ENCODE results near the gene TMC8.

Gene TMC8

DNA sequence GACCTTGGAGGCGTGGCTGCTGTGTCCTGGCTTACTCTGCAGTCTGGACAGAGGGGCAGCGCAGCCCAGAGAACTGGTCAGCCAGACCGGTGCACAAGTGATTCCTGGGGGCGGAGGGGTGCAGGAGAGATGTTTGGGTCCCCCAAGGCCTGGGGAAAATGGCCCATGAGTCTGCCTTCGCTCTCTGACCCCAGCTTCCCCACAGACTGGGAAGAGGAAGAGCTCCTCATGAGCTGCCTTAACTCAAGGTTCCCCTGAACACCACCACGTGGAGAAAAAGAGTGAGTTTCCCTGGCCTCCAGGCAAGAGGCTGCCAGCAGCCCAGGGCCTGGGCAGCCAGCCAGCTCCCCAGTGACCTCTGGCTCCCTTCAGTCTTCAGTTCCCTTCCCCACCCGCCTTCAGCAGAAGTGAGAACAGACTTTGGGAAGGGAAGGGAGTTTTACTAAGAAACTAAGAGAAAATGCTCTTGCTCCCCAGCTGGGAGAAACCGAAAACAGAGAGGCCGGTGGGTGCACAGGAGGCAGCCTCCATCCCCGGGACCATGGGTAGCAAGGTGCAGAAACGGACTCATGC lies 13.7 kb downstream of the TMC8 start:
- peaks cover 34% of the 10 kb centered on the region for H3K4me1 ChIP-seq (ENCODE audit: insufficient read depth, low read length, severe bottlenecking)
- peaks cover 8% of the 10 kb centered on the region for H3K36me3 ChIP-seq (ENCODE audit: insufficient read depth, low read length)
- H4K20me1 ChIP-seq (ENCODE audit: insufficient read depth, low read length): no peaks in the 10 kb centered on the region
- H3K27me3 ChIP-seq (ENCODE audit: insufficient read depth, low read length): no peaks in the 10 kb centered on the region
- no peak overlapping the region for H3K9ac ChIP-seq (ENCODE audit: low read length)
- H3K4me3 ChIP-seq (ENCODE audit: low read depth, low read length, poor library complexity, severe bottlenecking): no peak overlapping the region
- TF ChIP-seq EZH2 (IDR thresholded peaks at IDR 0.05; ENCODE audit: borderline replicate concordance, low read length) (no peak), CTCF (IDR thresholded peaks at IDR 0.05; ENCODE audit: low read length) (no peak)
- no peaks in the 10 kb centered on the region for H3K9me3 ChIP-seq (ENCODE audit: low read length)
- no peaks in the 10 kb centered on the region for H3K79me2 ChIP-seq (ENCODE audit: insufficient read depth, low read length)
- no peak overlapping the region for H2AFZ ChIP-seq (ENCODE audit: low read length)
- no peaks in the 10 kb centered on the region for H3K9me2 ChIP-seq (ENCODE audit: low read depth, low read length)
- H3F3A ChIP-seq (ENCODE audit: insufficient read depth, low read length): no peaks in the 10 kb centered on the region
- no peak overlapping the region for H3K27ac ChIP-seq (ENCODE audit: low read depth, low read length, poor library complexity, severe bottlenecking)
- no peak overlapping the region for H3K4me2 ChIP-seq (ENCODE audit: low read length)

- TF ChIP-seq EZH2 (IDR thresholded peaks at IDR 0.05; ENCODE audit: borderline replicate concordance, low read length) (no peak), CTCF (IDR thresholded peaks at IDR 0.05; ENCODE audit: low read length) (no peak)
- Histone ChIP-seq H2AFZ (ENCODE audit: low read length) (no peak overlapping the region), H3K79me2 (ENCODE audit: insufficient read depth, low read length) (no peaks in the 10 kb centered on the region), H3K4me3 (ENCODE audit: low read depth, low read length, poor library complexity, severe bottlenecking) (no peak overlapping the region), H3K27ac (ENCODE audit: low read depth, low read length, poor library complexity, severe bottlenecking) (no peak overlapping the region), H3F3A (ENCODE audit: insufficient read depth, low read length) (no peaks in the 10 kb centered on the region), H3K36me3 (ENCODE audit: insufficient read depth, low read length) (peaks cover 8% of the 10 kb centered on the region), H3K4me2 (ENCODE audit: low read length) (no peak overlapping the region), H3K9me3 (ENCODE audit: low read length) (no peaks in the 10 kb centered on the region), H4K20me1 (ENCODE audit: insufficient read depth, low read length) (no peaks in the 10 kb centered on the region), H3K4me1 (ENCODE audit: insufficient read depth, low read length, severe bottlenecking) (peaks cover 30% of the 10 kb centered on the region), H3K9me2 (ENCODE audit: low read depth, low read length) (no peaks in the 10 kb centered on the region), H3K9ac (ENCODE audit: low read length) (no peak overlapping the region), H3K27me3 (ENCODE audit: insufficient read depth, low read length) (no peaks in the 10 kb centered on the region)
These were observed 14.4 kb downstream of the TMC8 start for GRCh38 chr17:78144736-78145641.

- H3K36me3 ChIP-seq (ENCODE audit: insufficient read depth, low read length): peaks cover 6% of the 10 kb centered on the region
- H2AFZ ChIP-seq (ENCODE audit: low read length): no peak overlapping the region
- no peak for TF ChIP-seq CTCF (IDR thresholded peaks at IDR 0.05; ENCODE audit: low read length)
- TF ChIP-seq EZH2 (IDR thresholded peaks at IDR 0.05; ENCODE audit: borderline replicate concordance, low read length): no peak
- no peaks in the 10 kb centered on the region for H3K27me3 ChIP-seq (ENCODE audit: insufficient read depth, low read length)
- H3K27ac ChIP-seq (ENCODE audit: low read depth, low read length, poor library complexity, severe bottlenecking): no peak overlapping the region
- H3F3A ChIP-seq (ENCODE audit: insufficient read depth, low read length): no peaks in the 10 kb centered on the region
- no peaks in the 10 kb centered on the region for H3K9me2 ChIP-seq (ENCODE audit: low read depth, low read length)
- no peak overlapping the region for H3K9ac ChIP-seq (ENCODE audit: low read length)
- H3K4me3 ChIP-seq (ENCODE audit: low read depth, low read length, poor library complexity, severe bottlenecking): no peak overlapping the region
- H4K20me1 ChIP-seq (ENCODE audit: insufficient read depth, low read length): no peaks in the 10 kb centered on the region
- H3K4me1 ChIP-seq (ENCODE audit: insufficient read depth, low read length, severe bottlenecking): peaks cover 31% of the 10 kb centered on the region
- H3K79me2 ChIP-seq (ENCODE audit: insufficient read depth, low read length): no peaks in the 10 kb centered on the region
- H3K9me3 ChIP-seq (ENCODE audit: low read length): no peaks in the 10 kb centered on the region
- H3K4me2 ChIP-seq (ENCODE audit: low read length): no peak overlapping the region
These were observed 15.9 kb downstream of the TMC8 start for GRCh38 chr17:78146471-78146869.

Data from OCI-LY1 (cell line).